ENCODE data around the gene TP53TG5. TPM values are rescaled to one million over a fixed set of nuclear protein-coding genes. Genes with fewer than 3 reads are reported as not detected.

The TP53TG5 gene
- total RNA-seq, 1 donor from 2014 or later, result not detected

GRCh38 chr20:45347297-45347935 lies 30.7 kb downstream of the TP53TG5 start:
- H3K79me2 ChIP-seq (ENCODE audit: insufficient read depth, low read length), result peaks cover 57% of the 10 kb centered on the region
- no peaks in the 10 kb centered on the region for H3K27me3 Mint-ChIP-seq (ENCODE audit: low read depth, unreplicated experiment)
- H2AFZ ChIP-seq (ENCODE audit: low read depth, low read length), result no peak overlapping the region
- TF ChIP-seq EZH2 (IDR thresholded peaks at IDR 0.05; ENCODE audit: insufficient read depth, low read length) (no peak), CTCF (IDR thresholded peaks at IDR 0.05; ENCODE audit: insufficient read depth, low read depth, low read length) (no peak)
- DNase-seq (ENCODE audit: low read depth) (no peak), FAIRE-seq (no peak)
- no peaks in the 10 kb centered on the region for H3K36me3 Mint-ChIP-seq (ENCODE audit: low read depth, unreplicated experiment)
- peak overlapping the region; percentile 62 for H3K27ac Mint-ChIP-seq (ENCODE audit: unreplicated experiment)
- H3K4me2 ChIP-seq (ENCODE audit: low read length), result peak overlapping the region; percentile 95
- no peaks in the 10 kb centered on the region for H3K9me3 Mint-ChIP-seq (ENCODE audit: unreplicated experiment)
- H3K36me3 ChIP-seq (ENCODE audit: insufficient read depth, low read length), result no peaks in the 10 kb centered on the region
- peak overlapping the region; percentile 99 for H3K9ac ChIP-seq (ENCODE audit: low read length)
- peak overlapping the region; percentile 90 for H3K27ac ChIP-seq (ENCODE audit: low read depth, low read length)
- peaks cover 36% of the 10 kb centered on the region for H4K20me1 ChIP-seq (ENCODE audit: insufficient read depth, low read length)
- peaks cover 44% of the 10 kb centered on the region for H3K4me1 Mint-ChIP-seq (ENCODE audit: low read depth, unreplicated experiment)
- no peaks in the 10 kb centered on the region for H3K9me3 ChIP-seq (ENCODE audit: insufficient read depth, low read depth, low read length)
- no peaks in the 10 kb centered on the region for H3K27me3 ChIP-seq (ENCODE audit: insufficient read depth, low read length)
- peak overlapping the region; percentile 97 for H3K4me3 Mint-ChIP-seq (ENCODE audit: unreplicated experiment)
- peak overlapping the region; percentile 92 for H3K4me3 ChIP-seq (ENCODE audit: insufficient read depth, low read depth, low read length)
- H3K4me1 ChIP-seq (ENCODE audit: insufficient read depth, low read length), result peaks cover 49% of the 10 kb centered on the region

DNA sequence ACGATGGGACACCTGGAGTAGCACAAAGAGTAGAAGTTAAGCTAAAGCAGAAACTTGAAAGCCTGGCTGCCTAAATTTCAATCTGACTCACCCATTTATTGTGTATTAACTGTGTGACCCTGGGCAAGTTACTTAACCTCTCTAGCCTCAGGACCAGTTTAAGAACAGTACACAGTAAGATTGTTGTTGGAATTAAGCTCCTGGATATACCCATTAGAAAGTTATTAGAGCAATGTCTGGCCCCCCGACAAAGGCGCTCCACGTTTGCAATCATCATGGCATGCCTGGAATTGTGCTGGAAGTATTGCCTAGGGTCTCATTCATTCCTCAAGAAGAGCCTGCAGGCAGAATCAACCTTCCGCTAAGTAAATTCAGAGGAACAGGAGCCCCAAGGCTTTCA lies 31.3 kb downstream of the TP53TG5 start:
- Histone ChIP-seq H3K27me3 (ENCODE audit: insufficient read depth, low read length) (no peaks in the 10 kb centered on the region), H4K20me1 (ENCODE audit: insufficient read depth, low read length) (peaks cover 36% of the 10 kb centered on the region), H3K4me2 (ENCODE audit: low read length) (peak overlapping the region; percentile 95), H2AFZ (ENCODE audit: low read depth, low read length) (no peak overlapping the region), H3K9ac (ENCODE audit: low read length) (peak overlapping the region; percentile 99), H3K27ac (ENCODE audit: low read depth, low read length) (peak overlapping the region; percentile 90), H3K4me3 (ENCODE audit: insufficient read depth, low read depth, low read length) (peak overlapping the region; percentile 92), H3K4me1 (ENCODE audit: insufficient read depth, low read length) (peaks cover 55% of the 10 kb centered on the region), H3K9me3 (ENCODE audit: insufficient read depth, low read depth, low read length) (no peaks in the 10 kb centered on the region), H3K79me2 (ENCODE audit: insufficient read depth, low read length) (peaks cover 63% of the 10 kb centered on the region), H3K36me3 (ENCODE audit: insufficient read depth, low read length) (no peaks in the 10 kb centered on the region)
- DNase-seq (ENCODE audit: low read depth) (no peak), FAIRE-seq (no peak)
- peak overlapping the region; percentile 62 for H3K27ac Mint-ChIP-seq (ENCODE audit: unreplicated experiment)
- H3K4me1 Mint-ChIP-seq (ENCODE audit: low read depth, unreplicated experiment), result peaks cover 50% of the 10 kb centered on the region
- no peaks in the 10 kb centered on the region for H3K27me3 Mint-ChIP-seq (ENCODE audit: low read depth, unreplicated experiment)
- H3K4me3 Mint-ChIP-seq (ENCODE audit: unreplicated experiment), result peak overlapping the region; percentile 97
- H3K36me3 Mint-ChIP-seq (ENCODE audit: low read depth, unreplicated experiment), result no peaks in the 10 kb centered on the region
- TF ChIP-seq CTCF (IDR thresholded peaks at IDR 0.05; ENCODE audit: insufficient read depth, low read depth, low read length) (no peak), EZH2 (IDR thresholded peaks at IDR 0.05; ENCODE audit: insufficient read depth, low read length) (no peak)
- no peaks in the 10 kb centered on the region for H3K9me3 Mint-ChIP-seq (ENCODE audit: unreplicated experiment)

DNA sequence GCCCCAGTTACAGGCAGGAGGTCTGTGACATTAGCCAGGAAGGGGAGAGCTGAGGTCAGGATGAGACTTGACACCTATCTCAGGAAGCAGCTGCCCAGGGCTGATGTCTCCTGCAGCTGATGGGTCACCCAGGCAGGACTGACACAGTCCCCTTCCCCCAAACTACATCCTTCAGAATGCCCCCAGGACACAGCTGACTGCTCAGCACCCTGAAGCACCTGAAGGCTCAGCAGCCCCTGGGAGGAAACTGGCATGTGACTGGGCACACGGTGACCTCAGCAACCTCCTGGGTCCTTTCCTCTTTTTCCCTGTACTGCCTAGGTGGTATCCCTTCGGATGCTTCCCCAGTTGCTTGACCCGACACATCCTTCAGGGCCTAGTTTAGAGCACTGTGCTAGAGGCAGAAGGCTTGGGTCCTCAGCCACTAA lies 31.8 kb downstream of the TP53TG5 start:
- Histone ChIP-seq H3K4me2 (ENCODE audit: low read length) (peak overlapping the region; percentile 95), H3K4me1 (ENCODE audit: insufficient read depth, low read length) (peaks cover 60% of the 10 kb centered on the region), H3K27ac (ENCODE audit: low read depth, low read length) (peak overlapping the region; percentile 90), H4K20me1 (ENCODE audit: insufficient read depth, low read length) (peaks cover 42% of the 10 kb centered on the region), H3K9me3 (ENCODE audit: insufficient read depth, low read depth, low read length) (no peaks in the 10 kb centered on the region), H3K9ac (ENCODE audit: low read length) (peak overlapping the region; percentile 99), H2AFZ (ENCODE audit: low read depth, low read length) (no peak overlapping the region), H3K79me2 (ENCODE audit: insufficient read depth, low read length) (peaks cover 68% of the 10 kb centered on the region), H3K27me3 (ENCODE audit: insufficient read depth, low read length) (no peaks in the 10 kb centered on the region), H3K4me3 (ENCODE audit: insufficient read depth, low read depth, low read length) (peak overlapping the region; percentile 92), H3K36me3 (ENCODE audit: insufficient read depth, low read length) (no peaks in the 10 kb centered on the region)
- peaks cover 53% of the 10 kb centered on the region for H3K4me1 Mint-ChIP-seq (ENCODE audit: low read depth, unreplicated experiment)
- H3K36me3 Mint-ChIP-seq (ENCODE audit: low read depth, unreplicated experiment), result no peaks in the 10 kb centered on the region
- no peaks in the 10 kb centered on the region for H3K9me3 Mint-ChIP-seq (ENCODE audit: unreplicated experiment)
- H3K27ac Mint-ChIP-seq (ENCODE audit: unreplicated experiment), result peak overlapping the region; percentile 6
- no peaks in the 10 kb centered on the region for H3K27me3 Mint-ChIP-seq (ENCODE audit: low read depth, unreplicated experiment)
- peak overlapping the region; percentile 97 for H3K4me3 Mint-ChIP-seq (ENCODE audit: unreplicated experiment)
- DNase-seq (ENCODE audit: low read depth), result no peak
- no peak for TF ChIP-seq EZH2 (IDR thresholded peaks at IDR 0.05; ENCODE audit: insufficient read depth, low read length)
- TF ChIP-seq CTCF (IDR thresholded peaks at IDR 0.05; ENCODE audit: insufficient read depth, low read depth, low read length), result no peak
- no peak for FAIRE-seq
